Fibroblast of lung (primary cell): ENCODE results near the gene SPATA21. TPM values are rescaled to one million over a fixed set of nuclear protein-coding genes. Genes with fewer than 3 reads are reported as not detected.

Experiments used
- DNase-seq, 2 donors: peaks; one replicate each; pipeline versions ENCODE4 v3.0.0 to v3.0.0-alpha.2; 2010; ENCODE audit warnings: low read depth in 2 of 2
- H2AFZ ChIP-seq: 2 replicates; pipeline ENCODE4 v1.5.1; 2012; ENCODE audit warnings: low read length, control low read depth, inconsistent platforms
- H3K27ac ChIP-seq: 2 replicates; pipeline ENCODE4 v1.5.1; 2011; ENCODE audit warnings: low read length, control low read depth; ENCODE audit not compliant: insufficient read depth
- H3K27me3 ChIP-seq: 2 replicates; pipeline ENCODE4 v1.5.1; 2011; ENCODE audit warnings: mild to moderate bottlenecking, low read length; ENCODE audit not compliant: control insufficient read depth, insufficient read depth
- H3K36me3 ChIP-seq: 2 replicates; pipeline ENCODE4 v1.5.1; 2011; ENCODE audit warnings: low read length; ENCODE audit not compliant: control insufficient read depth, insufficient read depth
- H3K4me1 ChIP-seq: 2 replicates; pipeline ENCODE4 v1.5.1; 2011; ENCODE audit warnings: low read length; ENCODE audit not compliant: control insufficient read depth, insufficient read depth; ENCODE audit errors: extremely low read depth
- H3K4me2 ChIP-seq: 2 replicates; pipeline ENCODE4 v1.5.1; 2011; ENCODE audit warnings: low read length, control low read depth; ENCODE audit not compliant: insufficient read depth; ENCODE audit errors: extremely low read depth
- H3K4me3 ChIP-seq, 4 experiments: fragments of 200-600 bp in 1 of 4; sonication (generic) in 1 of 4; replicated peaks in 1 of 4; 2 replicates each; pipeline ENCODE4 v1.5.1; 2011 to 2016; ENCODE audit warnings: low read length in 4 of 4, low read depth in 3 of 4, mild to moderate bottlenecking in 3 of 4, control low read depth in 2 of 4, inconsistent platforms in 1 of 4, mixed read lengths in 1 of 4; ENCODE audit not compliant: insufficient read depth in 1 of 4; ENCODE audit errors: control extremely low read depth in 1 of 4
- H3K79me2 ChIP-seq: 2 replicates; pipeline ENCODE4 v1.5.1; 2012; ENCODE audit warnings: mild to moderate bottlenecking, low read length, inconsistent platforms; ENCODE audit not compliant: control insufficient read depth, insufficient read depth
- H3K9ac ChIP-seq: 2 replicates; pipeline ENCODE4 v1.5.1; 2011; ENCODE audit warnings: mild to moderate bottlenecking, low read length, control low read depth; ENCODE audit not compliant: insufficient read depth
- H3K9me3 ChIP-seq: 2 replicates; pipeline ENCODE4 v1.5.1; 2012; ENCODE audit warnings: low read depth, low read length; ENCODE audit not compliant: control insufficient read depth, insufficient read depth
- H4K20me1 ChIP-seq: 2 replicates; pipeline ENCODE4 v1.5.1; 2011; ENCODE audit warnings: low read length; ENCODE audit not compliant: control insufficient read depth, insufficient read depth; ENCODE audit errors: extremely low read depth
- EZH2 ChIP-seq: IDR thresholded peaks from 2 replicates; pipeline ENCODE4 v1.5.1; 2012; ENCODE audit warnings: low read length, control low read depth, mild to moderate bottlenecking; ENCODE audit errors: missing control alignments
- polyA plus RNA-seq, 2 donors: library from polyadenylated mRNA; depleted of rRNA in 1 of 2; stranded (reverse) in 1 of 2; unstranded in 1 of 2; fragments of >200 nt; gene quantifications; 2 replicates each; pipeline ENCODE4 v1.2.1, GENCODE V29; 2011 to 2012; ENCODE audit warnings: missing spikeins in 1 of 2
- total RNA-seq: library from RNA; depleted of rRNA; stranded (reverse); fragments of >200 nt; gene quantifications from 2 replicates; pipeline ENCODE4 v1.2.1, GENCODE V29; 2014
- TF ChIP-seq, protein P1 (sequence below), 2 donors: IDR thresholded peaks in 1 of 2; conservative IDR thresholded peaks in 1 of 2; 1 replicate in 1 of 2; 2 replicates in 1 of 2; pipeline ENCODE4 v1.5.1; 2011 to 2012; ENCODE audit warnings: low read length in 2 of 2, control low read depth in 1 of 2, inconsistent platforms in 1 of 2, low read depth in 1 of 2, mild to moderate bottlenecking in 1 of 2

Gene SPATA21
- total and polyA plus RNA-seq, 2 donors (not counting 1 experiment from before 2014, with no cell fraction given), result not detected

GRCh38 chr1:16449065-16449464 is 11.8 kb upstream of the SPATA21 start:
- no peak for TF ChIP-seq EZH2
- TF ChIP-seq, protein P1, sequence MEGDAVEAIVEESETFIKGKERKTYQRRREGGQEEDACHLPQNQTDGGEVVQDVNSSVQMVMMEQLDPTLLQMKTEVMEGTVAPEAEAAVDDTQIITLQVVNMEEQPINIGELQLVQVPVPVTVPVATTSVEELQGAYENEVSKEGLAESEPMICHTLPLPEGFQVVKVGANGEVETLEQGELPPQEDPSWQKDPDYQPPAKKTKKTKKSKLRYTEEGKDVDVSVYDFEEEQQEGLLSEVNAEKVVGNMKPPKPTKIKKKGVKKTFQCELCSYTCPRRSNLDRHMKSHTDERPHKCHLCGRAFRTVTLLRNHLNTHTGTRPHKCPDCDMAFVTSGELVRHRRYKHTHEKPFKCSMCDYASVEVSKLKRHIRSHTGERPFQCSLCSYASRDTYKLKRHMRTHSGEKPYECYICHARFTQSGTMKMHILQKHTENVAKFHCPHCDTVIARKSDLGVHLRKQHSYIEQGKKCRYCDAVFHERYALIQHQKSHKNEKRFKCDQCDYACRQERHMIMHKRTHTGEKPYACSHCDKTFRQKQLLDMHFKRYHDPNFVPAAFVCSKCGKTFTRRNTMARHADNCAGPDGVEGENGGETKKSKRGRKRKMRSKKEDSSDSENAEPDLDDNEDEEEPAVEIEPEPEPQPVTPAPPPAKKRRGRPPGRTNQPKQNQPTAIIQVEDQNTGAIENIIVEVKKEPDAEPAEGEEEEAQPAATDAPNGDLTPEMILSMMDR (conservative IDR thresholded peaks at IDR 0.05 in 1 of 2, IDR thresholded peaks at IDR 0.05 in 1 of 2; ENCODE audit: low read depth in 1 of 2, low read length in 2 of 2), result no peak
- Histone ChIP-seq H3K4me2 (no peak overlapping the region), H4K20me1 (no peaks in the 10 kb centered on the region), H3K9me3 (no peaks in the 10 kb centered on the region), H3K4me1 (peaks cover 2% of the 10 kb centered on the region), H3K36me3 (peaks cover 34% of the 10 kb centered on the region), H3K27me3 (no peaks in the 10 kb centered on the region), H3K27ac (no peak overlapping the region), H2AFZ (no peak overlapping the region), H3K4me3 (no peak overlapping the region), H3K9ac (no peak overlapping the region), H3K79me2 (peaks cover 8% of the 10 kb centered on the region)
- DNase-seq, result no peak

- no peaks in the 10 kb centered on the region for H4K20me1 ChIP-seq
- H3K27me3 ChIP-seq, result no peaks in the 10 kb centered on the region
- H3K4me1 ChIP-seq, result peaks cover 5% of the 10 kb centered on the region
- no peaks in the 10 kb centered on the region for H3K9me3 ChIP-seq
- no peak overlapping the region for H2AFZ ChIP-seq
- no peak overlapping the region for H3K4me2 ChIP-seq
- peaks cover 32% of the 10 kb centered on the region for H3K36me3 ChIP-seq
- no peak overlapping the region for H3K4me3 ChIP-seq
- TF ChIP-seq, protein P1 (conservative IDR thresholded peaks at IDR 0.05 in 1 of 2, IDR thresholded peaks at IDR 0.05 in 1 of 2; ENCODE audit: low read depth in 1 of 2, low read length in 2 of 2), result no peak
- no peak for TF ChIP-seq EZH2
- no peak overlapping the region for H3K27ac ChIP-seq
- no peak overlapping the region for H3K9ac ChIP-seq
- H3K79me2 ChIP-seq, result peaks cover 21% of the 10 kb centered on the region
- DNase-seq, result no peak
Observed at GRCh38 chr1:16447641-16448040, 10.4 kb upstream of the SPATA21 start.

DNA sequence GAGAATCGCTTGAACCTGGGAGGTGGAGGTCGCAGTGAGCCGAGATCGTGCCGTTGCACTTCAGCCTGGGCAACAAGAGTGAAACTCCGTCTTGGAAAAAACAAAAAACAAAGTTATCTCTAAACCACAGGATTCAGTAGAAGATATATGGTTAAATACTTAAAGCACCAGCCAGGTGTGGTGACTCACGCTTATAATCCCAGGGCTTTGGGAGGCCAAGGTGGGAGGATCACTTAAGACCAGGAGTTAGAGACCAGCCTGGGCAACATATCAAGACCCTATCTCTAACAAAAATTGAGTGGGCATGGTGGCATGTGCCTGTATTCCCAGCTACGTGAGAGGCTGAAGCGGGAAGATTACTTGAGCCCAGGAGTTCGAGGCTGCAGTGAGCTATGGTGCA is 8.9 kb upstream of the SPATA21 start:
- Histone ChIP-seq H3K79me2 (peaks cover 34% of the 10 kb centered on the region), H3K27ac (no peak overlapping the region)

More for the DNA sequence above, 8.9 kb upstream of the SPATA21 start:
- H3K4me2 ChIP-seq, result no peak overlapping the region
- H3K36me3 ChIP-seq, result peaks cover 28% of the 10 kb centered on the region
- peaks cover 8% of the 10 kb centered on the region for H3K4me1 ChIP-seq
- H3K9me3 ChIP-seq, result no peaks in the 10 kb centered on the region
- TF ChIP-seq EZH2, result no peak
- TF ChIP-seq, protein P1 (conservative IDR thresholded peaks at IDR 0.05 in 1 of 2, IDR thresholded peaks at IDR 0.05 in 1 of 2; ENCODE audit: low read depth in 1 of 2, low read length in 2 of 2), result no peak
- H4K20me1 ChIP-seq, result no peaks in the 10 kb centered on the region
- no peak for DNase-seq
- H2AFZ ChIP-seq, result no peak overlapping the region
- H3K9ac ChIP-seq, result no peak overlapping the region
- H3K4me3 ChIP-seq, result no peak overlapping the region
- H3K27me3 ChIP-seq, result no peaks in the 10 kb centered on the region
